Activated CD8-positive, alpha-beta memory T cell treated with anti-CD3 and anti-CD28 coated beads for 24 hours (primary cell): ENCODE data around the gene HCRTR2.
"Not testable (repeated sequence)": the region's sequence is repeated elsewhere in the genome, so short reads cannot be mapped to it uniquely, and the experiment has no call there.

Experiments used
- DNase-seq: peaks from one replicate; pipeline ENCODE4 v3.0.0-alpha.2; 2020

The HCRTR2 gene

DNA sequence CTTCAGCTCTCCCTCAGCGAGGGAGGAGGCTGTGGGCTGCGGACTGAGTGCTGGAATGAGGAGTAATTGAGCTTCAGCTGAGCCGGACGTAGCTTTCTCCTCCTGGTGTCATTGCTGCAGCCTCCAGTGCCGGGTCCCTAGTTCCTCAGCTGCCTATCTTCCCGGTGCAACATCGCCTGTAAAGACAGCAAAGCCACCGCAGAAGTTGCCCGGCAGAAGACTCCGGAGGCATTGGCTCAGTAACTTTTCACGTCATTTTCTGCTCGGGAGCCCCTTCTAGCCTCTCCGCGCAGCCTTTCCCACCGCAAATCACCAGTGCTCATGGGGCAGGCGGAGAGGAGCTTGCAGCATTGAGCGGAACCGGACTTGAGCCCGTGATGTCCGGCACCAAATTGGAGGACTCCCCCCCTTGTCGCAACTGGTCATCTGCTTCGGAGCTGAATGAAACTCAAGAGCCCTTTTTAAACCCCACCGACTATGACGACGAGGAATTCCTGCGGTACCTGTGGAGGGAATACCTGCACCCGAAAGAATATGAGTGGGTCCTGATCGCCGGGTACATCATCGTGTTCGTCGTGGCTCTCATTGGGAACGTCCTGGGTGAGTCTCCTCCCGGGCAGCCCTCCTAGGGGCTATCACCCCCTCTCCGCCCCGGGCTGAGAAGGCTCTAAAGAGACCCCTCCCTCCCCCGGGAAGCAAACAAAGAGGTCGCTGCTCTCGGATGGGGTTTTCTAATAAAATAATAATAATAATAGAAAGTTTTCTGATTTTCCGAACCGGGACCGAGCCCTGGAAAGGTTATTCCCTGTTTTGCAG lies at the start of gene HCRTR2:
Gene HCRTR2 (plus strand): TSS at position 305 of the 816 bp plus-strand sequence. CDS start 73 bp downstream, at position 378.
- DNase-seq = no peak

DNA sequence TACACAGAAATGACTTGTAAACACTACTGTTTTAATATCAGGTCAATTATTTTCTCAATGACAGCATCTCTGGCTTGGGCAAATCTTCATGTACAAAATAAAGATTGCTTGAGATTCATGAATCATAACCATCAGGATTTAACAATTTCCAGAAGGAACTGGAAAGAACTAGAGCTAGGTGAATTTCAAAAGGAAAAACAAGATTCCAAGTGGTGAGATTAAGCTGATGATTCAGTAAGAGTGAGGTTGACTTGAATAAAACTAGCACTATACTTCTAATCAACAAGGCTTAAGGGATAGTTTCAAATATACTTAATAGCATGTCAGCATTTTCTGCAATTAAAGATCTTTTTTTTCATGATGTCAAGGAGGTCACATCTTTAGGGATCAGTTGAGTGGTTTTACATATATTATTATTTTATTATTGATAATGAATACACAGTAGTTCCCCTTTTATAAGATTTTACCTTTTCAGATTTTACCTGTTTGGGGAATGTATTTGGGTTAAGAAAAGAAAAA lies 43.5 kb upstream of the HCRTR2 start:
- DNase-seq = no peak

DNA sequence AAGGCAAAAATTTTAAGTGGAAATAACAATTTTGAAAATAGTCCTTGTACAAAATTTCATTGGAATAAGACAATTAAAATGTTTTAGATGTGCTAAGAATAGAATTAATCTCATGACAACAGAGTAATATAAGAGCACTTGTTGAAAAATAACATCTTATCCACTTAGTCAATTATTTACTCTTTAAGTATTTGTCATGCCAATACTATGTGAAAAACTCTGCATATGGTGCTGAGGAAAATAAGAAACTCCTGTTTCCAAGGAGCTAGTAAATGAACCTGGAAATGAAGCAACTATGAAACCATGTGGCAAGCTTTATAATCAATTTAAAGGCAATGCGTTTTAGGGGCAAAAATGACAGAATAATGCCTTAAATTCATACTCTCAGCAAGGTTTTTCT lies 42.7 kb upstream of the HCRTR2 start:
- DNase-seq = no peak

DNA sequence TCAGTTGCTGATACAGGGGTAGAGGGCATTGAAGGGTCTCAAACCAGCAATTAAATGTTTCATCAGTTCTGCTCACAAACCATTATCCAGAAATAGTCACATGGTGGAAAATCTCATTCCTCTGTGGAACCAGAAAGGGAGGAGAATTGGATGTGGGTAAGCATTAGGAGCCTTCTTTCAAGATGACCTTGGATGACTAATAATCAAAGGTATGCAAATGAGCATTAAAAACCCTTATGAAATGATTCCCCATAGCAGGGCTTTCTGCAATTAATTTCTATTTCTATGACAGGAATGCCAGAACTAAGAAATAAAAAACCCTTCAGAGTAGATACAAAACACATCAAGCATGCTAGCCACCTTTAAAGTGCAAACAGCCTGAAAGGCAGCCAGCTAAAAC lies 37.4 kb upstream of the HCRTR2 start:
- DNase-seq = no peak

DNA sequence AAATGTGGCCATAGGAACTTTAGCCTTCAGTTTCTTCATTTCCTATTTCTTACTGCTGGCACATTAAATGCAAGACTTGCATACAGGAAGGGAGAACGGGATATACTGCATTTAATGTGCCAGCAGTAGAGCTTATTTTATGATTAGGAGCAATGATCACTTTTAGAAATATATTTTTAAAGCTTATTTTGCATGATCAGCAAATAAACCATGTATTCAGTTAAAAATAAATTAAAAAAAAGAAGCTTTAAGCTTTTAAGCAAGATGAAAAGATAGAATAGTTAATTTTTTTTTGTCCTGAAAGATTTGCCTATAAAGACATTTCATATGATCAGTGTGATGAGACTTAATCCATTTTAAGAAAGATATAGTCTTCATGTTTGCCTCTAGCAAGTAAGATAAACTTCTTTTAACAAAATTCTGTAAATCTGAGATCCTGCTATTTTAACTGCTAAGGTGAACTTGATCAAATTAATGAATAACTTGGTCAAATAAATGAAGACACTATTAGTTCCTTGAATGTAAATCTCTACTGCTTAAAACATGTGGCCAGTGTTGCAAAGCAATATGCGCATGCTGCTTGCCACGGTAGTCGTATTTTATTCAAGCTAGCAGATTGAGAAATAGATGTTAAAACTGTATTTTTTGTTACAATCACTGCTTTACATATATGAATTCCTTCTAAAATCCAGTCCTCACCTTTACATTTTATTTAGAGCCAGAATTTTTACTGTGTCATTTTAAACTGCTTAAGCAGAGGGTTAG lies 36.2 kb upstream of the HCRTR2 start:
- no peak for DNase-seq

DNA sequence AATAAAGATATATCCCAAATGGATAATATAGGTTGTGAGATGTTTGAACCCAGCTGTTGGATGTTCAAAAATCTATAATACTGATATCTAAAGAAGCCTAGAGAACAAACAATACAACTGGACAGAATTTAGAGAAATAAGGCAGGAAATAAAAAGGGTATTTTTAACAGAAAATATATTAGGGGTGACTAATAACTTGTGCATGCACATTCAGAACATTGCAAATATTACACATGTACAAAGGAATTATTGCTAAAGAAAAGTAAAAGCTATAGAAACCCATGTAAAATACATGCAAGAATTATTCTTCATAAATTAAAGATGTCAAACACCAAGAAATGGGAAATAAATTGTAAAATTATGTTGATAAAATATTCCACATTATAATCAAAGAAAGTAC lies 32.7 kb upstream of the HCRTR2 start:
- DNase-seq = no peak

DNA sequence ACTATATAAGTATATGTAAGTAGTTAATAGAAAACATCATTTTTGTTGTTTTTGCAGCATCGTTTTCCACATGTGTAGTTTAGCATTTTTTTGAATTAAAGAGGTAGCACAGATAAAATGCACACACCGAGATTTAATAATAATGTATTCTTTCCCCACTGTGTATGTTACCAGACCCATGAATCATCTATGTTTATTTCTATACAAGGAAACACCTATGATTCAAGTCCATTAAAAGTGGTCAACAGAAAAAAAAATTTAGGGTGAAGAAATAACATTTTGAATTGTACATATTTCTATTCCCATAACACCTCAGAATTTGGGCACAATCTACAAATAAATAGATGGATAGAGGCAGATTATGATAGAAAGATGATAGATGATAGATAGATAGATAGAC lies 31.7 kb upstream of the HCRTR2 start:
- DNase-seq = no peak

DNA sequence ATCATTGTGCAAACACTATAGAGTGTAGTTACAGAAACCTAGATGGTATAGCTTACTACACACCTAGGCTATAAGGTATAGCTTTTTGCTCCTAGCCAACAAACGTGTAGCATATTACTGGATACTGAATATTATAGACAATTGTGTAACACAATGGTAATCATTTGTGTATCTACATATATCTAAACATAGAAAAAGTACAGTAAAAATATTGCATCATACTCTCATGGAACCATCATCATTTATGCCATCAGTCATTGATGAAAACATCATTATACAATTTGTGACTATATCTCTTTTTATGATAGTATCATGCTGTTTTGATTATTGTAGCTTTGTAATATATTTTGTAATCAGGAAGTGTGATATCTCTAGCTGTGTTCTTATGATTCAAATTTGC lies 21.0 kb upstream of the HCRTR2 start:
- DNase-seq = no peak

DNA sequence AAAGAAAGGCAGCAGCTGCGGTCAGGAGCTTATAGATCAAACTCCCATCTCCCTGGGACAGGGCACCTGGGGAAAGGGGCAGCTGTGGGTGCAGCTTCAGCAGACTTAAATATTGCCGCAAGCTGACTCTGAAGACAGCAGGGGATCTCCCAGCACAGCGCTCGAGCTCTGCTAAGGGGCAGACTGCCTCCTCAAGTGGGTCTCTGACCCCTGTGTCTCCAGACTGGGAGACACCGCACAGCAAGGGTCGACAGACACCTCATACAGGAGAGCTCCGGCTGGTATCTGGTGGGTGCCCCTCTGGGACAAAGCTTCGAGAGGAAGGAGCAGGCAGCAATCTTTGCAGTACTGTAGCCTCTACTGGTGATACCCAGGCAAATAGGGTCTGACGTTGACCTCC lies 15.5 kb upstream of the HCRTR2 start:
- DNase-seq = not testable (repeated sequence)

DNA sequence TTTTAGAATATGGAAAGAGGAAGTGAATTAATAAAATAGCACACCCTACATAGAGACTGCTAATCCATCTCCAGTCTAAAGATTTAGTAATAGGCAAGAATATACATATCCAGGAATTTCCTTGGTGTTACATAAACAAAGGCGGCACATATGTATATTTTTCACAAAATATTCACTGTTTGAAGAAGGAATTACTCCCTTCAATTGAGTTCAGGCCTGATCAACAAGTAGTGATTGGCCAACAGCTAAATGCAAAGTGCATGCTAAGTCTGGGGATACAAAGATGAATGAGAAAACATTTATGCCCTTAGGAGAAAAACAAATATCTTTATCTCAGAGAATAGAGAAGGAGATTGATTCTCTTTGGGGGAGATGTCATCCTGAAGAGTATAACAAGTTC lies 6.5 kb upstream of the HCRTR2 start:
- no peak for DNase-seq

DNA sequence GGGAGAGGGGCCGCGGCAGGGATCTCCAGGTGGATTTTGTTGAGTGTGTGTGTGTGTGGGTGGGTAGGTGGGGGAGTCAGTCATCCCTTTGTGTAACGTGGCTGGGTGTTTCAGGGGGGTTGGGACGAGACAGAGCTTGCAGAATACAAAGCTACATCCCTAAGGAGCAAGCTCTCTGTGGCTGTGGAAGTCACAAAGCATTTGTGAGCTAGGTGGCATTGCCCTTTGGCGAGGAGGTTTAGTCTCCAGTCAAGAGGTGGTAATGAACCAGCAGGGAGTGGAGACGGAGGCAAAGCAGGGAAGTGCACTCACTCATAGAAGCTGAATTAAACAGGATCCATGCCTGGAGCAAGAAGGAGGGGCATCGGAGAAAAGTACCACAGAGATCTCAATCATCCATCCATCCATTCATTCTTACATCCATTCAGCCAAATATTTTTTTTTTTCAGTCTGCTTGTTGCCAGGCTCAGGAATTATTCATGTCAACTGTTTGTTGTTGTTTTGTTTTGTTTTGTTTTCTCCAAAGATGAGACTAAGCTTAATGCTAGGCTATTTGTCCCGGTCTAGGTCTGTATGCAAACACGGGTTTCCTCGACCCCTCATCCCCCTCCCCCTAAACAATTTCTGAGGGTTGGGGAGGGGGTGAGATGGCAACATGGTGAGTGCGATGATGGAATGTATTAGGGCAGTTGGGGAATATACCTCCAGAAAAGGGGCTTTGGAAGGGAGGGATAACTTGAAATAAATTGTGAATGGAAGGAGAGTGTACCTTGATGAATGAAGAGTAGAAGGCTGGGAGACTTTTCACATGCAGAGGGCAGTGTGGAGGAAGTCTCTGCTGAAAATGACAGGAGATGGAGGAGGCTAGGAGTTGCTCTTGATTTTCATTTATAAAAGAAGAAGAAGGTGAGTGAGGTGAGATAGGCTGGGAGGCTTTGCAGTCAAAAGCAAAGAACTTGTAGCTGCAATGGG lies 1.0 kb downstream of the HCRTR2 start:
- no peak for DNase-seq

DNA sequence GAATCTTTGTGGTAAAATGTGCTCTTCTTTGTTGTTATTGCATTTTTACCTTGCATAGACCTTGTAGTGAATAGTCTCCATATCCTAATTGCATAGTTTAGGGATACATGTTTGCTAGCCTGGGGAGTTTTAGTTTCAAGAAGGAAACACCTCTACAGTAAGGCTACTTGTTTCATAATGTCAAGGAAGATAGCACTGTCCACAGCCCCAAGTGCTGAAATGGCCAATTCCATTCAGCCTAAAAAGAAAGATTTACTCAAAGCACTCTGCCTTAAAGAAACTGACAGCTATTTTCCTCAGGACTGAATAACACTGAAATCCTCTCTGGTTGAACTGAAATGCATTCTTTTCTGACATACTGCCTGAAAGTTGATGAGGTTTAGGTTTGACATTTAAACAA lies 2.6 kb downstream of the HCRTR2 start:
- DNase-seq = no peak

DNA sequence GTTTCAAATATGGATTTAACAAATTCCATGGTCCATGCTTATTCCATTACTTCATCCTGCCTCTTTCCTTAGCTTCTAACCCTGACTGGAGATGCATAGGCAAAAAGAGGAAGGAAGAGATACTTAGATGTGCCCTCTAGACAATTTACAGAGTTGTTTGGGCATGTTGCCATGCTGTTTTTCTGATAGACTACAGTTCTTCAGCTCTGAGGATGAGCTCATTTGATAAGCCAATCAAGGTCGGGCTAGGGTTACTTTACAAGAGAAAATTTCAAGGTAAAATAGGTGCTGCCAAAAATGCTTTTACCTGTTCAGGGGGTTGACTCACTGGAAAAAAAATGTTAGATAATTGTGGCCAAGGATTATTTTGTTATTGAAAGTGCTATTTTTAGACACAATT lies 5.9 kb downstream of the HCRTR2 start:
- DNase-seq = no peak

DNA sequence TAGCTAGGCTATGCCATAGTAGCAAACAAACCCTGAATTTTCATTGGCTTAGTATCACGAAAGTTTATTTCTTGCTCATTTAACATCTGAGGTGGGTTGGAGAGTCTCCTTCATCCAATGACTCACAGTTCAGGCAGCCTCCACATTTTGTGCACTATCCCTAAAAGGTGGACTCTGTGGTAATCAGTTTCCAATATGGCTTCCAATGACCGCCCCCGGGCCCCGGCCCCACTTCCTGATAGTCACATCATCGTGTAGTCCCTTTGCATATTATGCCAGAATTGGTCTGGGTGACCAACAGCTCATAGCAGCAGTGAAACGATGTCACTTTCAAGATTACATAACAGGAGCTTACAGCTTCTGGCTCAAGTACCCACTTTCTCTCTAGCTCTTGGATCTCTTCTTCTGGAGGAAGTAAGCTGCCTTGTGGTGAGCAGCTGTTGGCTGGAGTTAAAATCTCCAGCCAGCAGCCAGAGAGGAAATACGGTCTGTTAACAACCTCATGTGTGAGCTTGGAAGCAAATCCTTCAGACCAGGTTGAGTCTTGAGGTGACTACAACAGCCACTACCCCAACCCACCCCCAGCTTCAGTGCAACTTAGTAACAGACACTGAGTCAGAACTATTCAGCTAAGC lies 7.8 kb downstream of the HCRTR2 start:
- DNase-seq = no peak

DNA sequence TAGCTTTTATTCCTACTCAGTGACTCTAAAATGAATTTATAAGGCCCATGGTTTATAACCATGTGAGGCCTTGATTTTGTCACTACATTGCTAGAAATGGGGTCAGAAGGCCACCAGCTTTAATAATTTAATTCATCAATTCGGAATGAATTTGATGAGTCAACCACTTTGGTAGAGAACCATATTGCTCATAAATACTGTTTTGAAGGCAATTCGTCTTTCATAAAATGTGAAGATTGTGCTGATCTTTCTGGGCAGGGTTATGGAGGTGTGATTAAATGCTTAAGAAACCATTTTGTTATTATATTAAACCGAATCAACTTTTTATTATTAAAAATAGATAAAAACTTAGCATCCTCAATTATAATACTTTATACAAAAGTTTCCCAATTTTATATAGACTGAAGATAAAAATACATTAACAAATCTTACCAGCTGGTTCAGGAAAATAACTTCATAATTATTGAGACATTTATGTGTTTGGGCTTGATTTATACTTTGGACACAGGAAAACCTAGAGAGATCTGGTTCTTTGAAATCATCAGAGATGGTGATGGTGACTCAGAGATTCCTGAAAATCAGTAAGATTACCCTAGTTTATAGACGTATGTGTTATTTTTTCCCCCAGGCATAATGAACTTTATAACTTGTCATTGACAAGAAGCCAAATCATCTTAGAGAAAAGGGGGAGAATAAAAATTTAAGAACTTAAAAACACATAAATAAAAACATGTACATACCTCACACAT lies 10.6 kb downstream of the HCRTR2 start:
- no peak for DNase-seq

DNA sequence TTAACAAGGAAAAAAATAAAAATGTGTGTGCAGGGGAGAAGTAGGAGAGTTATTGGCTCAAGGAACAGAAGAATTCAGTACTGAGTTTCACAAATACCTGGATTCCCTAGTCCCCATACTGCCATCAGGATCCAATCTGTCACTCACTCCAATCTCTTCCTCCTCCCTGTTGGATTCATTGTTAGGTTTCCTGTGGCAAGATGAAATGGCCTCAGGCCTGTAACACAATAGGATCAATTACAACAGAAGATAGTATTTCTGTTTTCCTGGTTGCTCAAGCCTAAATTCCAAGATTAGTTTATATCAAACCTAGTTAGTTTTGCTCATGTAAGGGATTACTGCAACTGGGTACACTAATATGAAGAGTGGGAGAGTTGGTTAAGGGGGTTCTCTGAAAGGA lies 24.4 kb downstream of the HCRTR2 start:
- no peak for DNase-seq

DNA sequence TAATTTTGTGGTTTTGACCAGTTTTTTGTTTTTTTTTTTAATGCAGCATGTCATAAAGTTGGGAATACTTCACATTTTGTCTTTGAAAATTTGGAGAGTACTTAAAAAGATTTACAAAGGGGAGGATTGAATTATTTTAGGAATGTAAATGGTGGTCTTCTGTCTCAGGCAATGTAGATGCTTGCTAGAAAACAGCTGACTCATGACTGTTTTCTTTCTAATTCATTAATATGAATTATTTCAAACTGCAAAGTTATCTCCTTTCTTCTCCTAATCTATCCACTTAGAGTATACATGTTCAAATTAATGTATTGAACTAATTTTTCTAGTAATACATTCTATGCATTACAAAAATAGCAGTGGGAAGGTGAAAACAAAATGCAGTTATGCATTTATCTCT lies 24.9 kb downstream of the HCRTR2 start:
- no peak for DNase-seq

DNA sequence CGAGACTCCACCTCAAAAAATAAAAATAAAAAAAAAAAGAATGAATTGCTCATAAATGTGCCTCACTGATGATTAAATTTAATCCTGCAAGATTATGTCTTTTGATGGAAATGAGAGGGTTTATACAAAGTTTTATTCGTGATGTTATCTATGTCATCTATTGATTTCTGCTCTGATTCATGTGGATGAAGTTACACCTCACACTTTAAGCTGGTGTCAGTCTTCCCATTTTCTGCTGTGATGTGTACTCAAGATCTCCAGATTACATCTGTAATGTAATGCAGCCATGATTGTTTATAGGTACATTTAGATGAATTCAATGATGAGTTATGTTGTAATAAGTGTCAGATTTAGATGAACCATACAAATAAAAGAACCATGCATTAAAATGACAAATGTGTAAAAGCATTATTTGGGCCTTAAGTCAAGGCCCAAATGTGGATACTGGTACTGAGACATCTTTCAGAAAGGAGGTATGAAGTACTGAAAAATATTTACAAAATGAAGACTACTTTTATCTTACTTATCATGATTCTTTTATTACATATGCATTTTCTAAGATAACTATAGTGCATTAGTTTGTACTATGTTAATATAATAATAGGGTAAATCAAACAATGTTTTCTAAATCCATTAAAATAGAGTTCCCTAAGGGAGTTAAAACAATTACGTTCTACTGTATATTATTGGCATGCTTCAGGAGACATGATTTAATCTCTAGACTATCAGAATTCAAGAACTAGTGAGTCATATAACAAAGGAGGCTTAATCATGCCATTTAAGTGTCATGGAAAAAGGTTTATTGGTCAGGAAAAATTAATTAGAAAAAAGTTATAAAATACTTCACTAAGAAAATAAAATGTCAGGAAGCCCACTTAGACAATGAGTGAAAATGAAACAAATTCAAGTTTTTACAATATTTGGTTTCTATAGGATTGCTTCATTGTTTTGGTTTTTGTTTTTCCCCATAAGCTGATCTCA lies 34.5 kb downstream of the HCRTR2 start:
- no peak for DNase-seq

DNA sequence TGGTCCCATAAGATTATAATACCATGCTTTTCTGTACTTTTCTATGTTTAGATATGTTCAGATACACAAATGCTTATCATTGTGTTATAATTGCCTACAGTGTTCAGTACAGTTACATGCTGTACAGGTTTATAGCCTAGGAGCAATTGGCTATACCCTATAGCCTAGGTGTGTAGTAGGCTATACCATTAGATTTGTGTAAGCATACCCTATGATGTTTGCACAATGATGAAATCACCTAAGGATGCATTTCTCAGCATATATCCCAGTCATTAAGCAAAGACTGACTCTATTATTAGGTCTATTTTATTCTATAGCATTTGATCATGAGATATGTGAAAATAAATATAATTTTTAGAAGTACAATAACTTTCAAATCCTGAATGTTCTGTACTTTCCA lies 36.6 kb downstream of the HCRTR2 start:
- DNase-seq = no peak

DNA sequence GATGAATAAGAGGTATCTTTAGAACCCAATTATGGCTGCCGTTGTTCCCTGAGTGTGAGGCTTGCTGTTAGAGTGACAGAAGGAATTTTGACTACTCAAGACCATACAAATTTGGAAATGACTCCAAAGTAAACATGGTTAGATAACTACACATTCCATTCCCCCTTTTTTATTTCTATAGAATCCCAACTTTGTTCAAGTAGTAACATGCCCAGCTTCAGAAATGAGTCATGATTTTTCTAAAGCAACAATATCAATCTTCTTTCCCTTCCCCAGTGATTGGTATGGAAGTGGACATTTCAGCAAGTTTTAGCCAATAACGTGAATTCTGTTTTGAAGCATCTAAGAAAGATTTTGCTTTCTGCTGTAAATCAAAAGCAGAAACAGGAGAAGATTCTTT lies 37.8 kb downstream of the HCRTR2 start:
- DNase-seq = no peak
